HEK293 (cell line): Measurements from ENCODE around the gene SF3A1.

ENCODE experiments used
- GLI4 ChIP-seq: fragments of 450-650 bp; formaldehyde crosslinking; IDR thresholded peaks from 2 replicates; pipeline ENCODE4 v1.5.1; 2016; ENCODE audit warnings: missing biosample characterization, missing genetic modification characterization
- KLF10 ChIP-seq: fragments of 450-650 bp; IDR thresholded peaks from 2 replicates; pipeline ENCODE4 v1.5.1; 2018; ENCODE audit warnings: missing biosample characterization, mild to moderate bottlenecking, missing genetic modification characterization
- KLF16 ChIP-seq: fragments of 450-650 bp; formaldehyde crosslinking; IDR thresholded peaks from 2 replicates; pipeline ENCODE4 v1.5.1; 2017; ENCODE audit warnings: missing biosample characterization, missing genetic modification characterization
- KLF8 ChIP-seq: fragments of 450-650 bp; formaldehyde crosslinking; IDR thresholded peaks from 2 replicates; pipeline ENCODE4 v1.5.1; 2016; ENCODE audit warnings: missing biosample characterization, missing genetic modification characterization
- KLF9 ChIP-seq: fragments of 450-650 bp; formaldehyde crosslinking; IDR thresholded peaks from 2 replicates; pipeline ENCODE4 v1.5.1; 2016; ENCODE audit warnings: missing biosample characterization, missing genetic modification characterization, low read depth
- PBX3 ChIP-seq: sonication (generic); formaldehyde crosslinking; IDR thresholded peaks from 2 replicates; pipeline ENCODE4 v1.8.1; 2022; ENCODE audit warnings: mild to moderate bottlenecking, moderate library complexity, missing genetic modification reagents
- RBAK ChIP-seq: fragments of 450-650 bp; formaldehyde crosslinking; IDR thresholded peaks from 2 replicates; pipeline ENCODE4 v1.5.1; 2016; ENCODE audit warnings: missing biosample characterization, missing genetic modification characterization
- REPIN1 ChIP-seq: fragments of 450-650 bp; formaldehyde crosslinking; IDR thresholded peaks from 2 replicates; pipeline ENCODE4 v1.5.1; 2017; ENCODE audit warnings: missing biosample characterization, missing genetic modification characterization, low read depth
- SETDB1 ChIP-seq: IDR thresholded peaks from one replicate; pipeline ENCODE4 v1.6.1; 2017; ENCODE audit warnings: mild to moderate bottlenecking, low read length, moderate library complexity, mixed read lengths; ENCODE audit not compliant: insufficient read length
- TRIM28 ChIP-seq: IDR thresholded peaks from 2 replicates; pipeline ENCODE4 v1.6.1; 2011; ENCODE audit warnings: low read length, control low read depth, borderline replicate concordance
- ZBTB20 ChIP-seq: fragments of 450-650 bp; formaldehyde crosslinking; IDR thresholded peaks from 2 replicates; pipeline ENCODE4 v1.5.1; 2016; ENCODE audit warnings: missing biosample characterization, missing genetic modification characterization
- ZBTB6 ChIP-seq: fragments of 450-650 bp; formaldehyde crosslinking; IDR thresholded peaks from 2 replicates; pipeline ENCODE4 v1.5.1; 2017; ENCODE audit warnings: missing biosample characterization, missing genetic modification characterization
- ZNF114 ChIP-seq: fragments of 450-650 bp; formaldehyde crosslinking; IDR thresholded peaks from 2 replicates; pipeline ENCODE4 v1.5.0; 2017; ENCODE audit warnings: missing biosample characterization, missing genetic modification characterization
- ZNF157 ChIP-seq: fragments of 450-650 bp; formaldehyde crosslinking; IDR thresholded peaks from 2 replicates; pipeline ENCODE4 v1.5.1; 2016; ENCODE audit warnings: missing biosample characterization, missing genetic modification characterization
- ZNF2 ChIP-seq: fragments of 450-650 bp; formaldehyde crosslinking; IDR thresholded peaks from 2 replicates; pipeline ENCODE4 v1.5.1; 2016; ENCODE audit warnings: missing biosample characterization, missing genetic modification characterization
- ZNF391 ChIP-seq: fragments of 450-650 bp; formaldehyde crosslinking; IDR thresholded peaks from 2 replicates; pipeline ENCODE4 v1.5.1; 2016; ENCODE audit warnings: low read depth, missing biosample characterization, missing genetic modification characterization, borderline replicate concordance
- ZNF398 ChIP-seq: fragments of 450-650 bp; formaldehyde crosslinking; IDR thresholded peaks from 2 replicates; pipeline ENCODE4 v1.5.1; 2017; ENCODE audit warnings: missing biosample characterization, missing genetic modification characterization
- ZNF423 ChIP-seq: fragments of 450-650 bp; formaldehyde crosslinking; IDR thresholded peaks from 2 replicates; pipeline ENCODE4 v1.5.1; 2016; ENCODE audit warnings: missing biosample characterization, missing genetic modification characterization
- ZNF433 ChIP-seq: fragments of 450-650 bp; formaldehyde crosslinking; IDR thresholded peaks from 2 replicates; pipeline ENCODE4 v1.5.1; 2016; ENCODE audit warnings: missing biosample characterization, missing genetic modification characterization, low read depth
- ZNF530 ChIP-seq: fragments of 450-650 bp; formaldehyde crosslinking; IDR thresholded peaks from 2 replicates; pipeline ENCODE4 v1.5.1; 2016; ENCODE audit warnings: low read depth, missing biosample characterization, missing genetic modification characterization
- ZNF560 ChIP-seq: fragments of 450-650 bp; formaldehyde crosslinking; IDR thresholded peaks from 2 replicates; pipeline ENCODE4 v1.5.1; 2017; ENCODE audit warnings: missing biosample characterization, missing genetic modification characterization, borderline replicate concordance
- ZNF624 ChIP-seq: fragments of 450-650 bp; formaldehyde crosslinking; IDR thresholded peaks from 2 replicates; pipeline ENCODE4 v1.5.1; 2017; ENCODE audit warnings: missing biosample characterization, missing genetic modification characterization
- ZNF658 ChIP-seq: fragments of 450-650 bp; formaldehyde crosslinking; IDR thresholded peaks from 2 replicates; pipeline ENCODE4; 2016; ENCODE audit warnings: missing biosample characterization, missing genetic modification characterization
- ZNF777 ChIP-seq: fragments of 450-650 bp; formaldehyde crosslinking; IDR thresholded peaks from 2 replicates; pipeline ENCODE4 v1.5.1; 2017; ENCODE audit warnings: missing biosample characterization, missing genetic modification characterization, borderline replicate concordance
- ZNF785 ChIP-seq: fragments of 450-650 bp; formaldehyde crosslinking; IDR thresholded peaks from 2 replicates; pipeline ENCODE4 v1.5.1; 2016; ENCODE audit warnings: missing biosample characterization, missing genetic modification characterization
- ZNF792 ChIP-seq: fragments of 450-650 bp; formaldehyde crosslinking; IDR thresholded peaks from 2 replicates; pipeline ENCODE4 v1.5.1; 2016; ENCODE audit warnings: missing biosample characterization, missing genetic modification characterization
- ZSCAN23 ChIP-seq: fragments of 450-650 bp; formaldehyde crosslinking; IDR thresholded peaks from 2 replicates; pipeline ENCODE4 v1.5.1; 2016; ENCODE audit warnings: missing biosample characterization, missing genetic modification characterization
- TF ChIP-seq, protein P1 (sequence below): fragments of 450-650 bp; formaldehyde crosslinking; conservative IDR thresholded peaks from 2 replicates; pipeline ENCODE4 v1.5.1; 2016; ENCODE audit warnings: low read depth, missing biosample characterization, missing genetic modification characterization
- TF ChIP-seq, protein P2 (sequence below): fragments of 450-650 bp; formaldehyde crosslinking; IDR thresholded peaks from 2 replicates; pipeline ENCODE4 v1.5.1; 2016; ENCODE audit warnings: missing biosample characterization, missing genetic modification characterization
- TF ChIP-seq, protein P3 (sequence below): fragments of 450-650 bp; formaldehyde crosslinking; IDR thresholded peaks from 2 replicates; pipeline ENCODE4 v1.5.1; 2017; ENCODE audit warnings: missing biosample characterization, missing genetic modification characterization

The SF3A1 gene

DNA sequence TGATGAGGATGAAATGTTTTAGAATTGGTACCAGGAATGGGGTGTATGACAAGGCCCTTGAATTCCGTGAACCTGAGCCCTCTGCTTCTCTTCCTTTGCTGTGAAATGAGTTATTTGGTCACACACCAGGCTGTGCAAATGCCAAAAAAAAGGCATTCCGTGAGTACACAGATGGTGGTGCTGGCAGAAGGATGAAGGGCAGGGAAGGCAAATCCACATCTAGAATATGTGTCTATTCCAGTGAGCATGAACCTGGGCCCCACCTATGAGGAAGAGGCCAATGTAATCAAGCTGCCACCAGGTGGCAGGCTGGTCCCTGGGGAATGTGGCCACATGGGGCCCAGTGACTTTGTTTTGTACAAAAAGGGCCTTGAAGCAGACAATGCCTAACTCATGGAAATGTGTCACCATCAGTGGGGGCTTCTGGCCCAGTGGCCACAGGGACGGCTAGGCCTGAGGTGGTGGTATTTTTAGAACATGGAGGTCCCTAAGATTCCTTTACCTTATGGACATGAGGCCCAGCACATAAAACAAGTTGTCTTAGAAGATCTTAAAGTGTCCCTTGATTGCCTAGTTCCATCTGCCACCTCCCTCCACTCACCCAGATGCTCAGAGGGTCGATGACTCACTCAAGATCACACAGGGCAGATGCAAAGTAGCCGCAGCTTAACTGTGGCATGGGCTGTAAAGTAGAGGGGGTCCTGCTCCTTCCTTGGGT lies 34.4 kb upstream of the SF3A1 start (continued):
- TF ChIP-seq ZNF398 (tag by site-specific recombination) (no peak), PBX3 (CRISPR knock-in tag) (no peak), ZNF530 (no peak), KLF10 (tag by site-specific recombination) (no peak), KLF8 (tag by site-specific recombination) (no peak), ZNF391 (tag by site-specific recombination) (no peak), ZNF777 (no peak), KLF9 (tag by site-specific recombination) (no peak), RBAK (tag by site-specific recombination) (no peak), TRIM28 (peak; percentile 53; the same call in 1 of the 2 replicates), KLF16 (tag by site-specific recombination) (no peak), ZBTB6 (tag by site-specific recombination) (no peak), ZNF560 (tag by site-specific recombination) (no peak), ZNF423 (no peak), REPIN1 (tag by site-specific recombination) (no peak), ZNF2 (tag by site-specific recombination) (no peak), ZNF785 (tag by site-specific recombination) (no peak), ZNF624 (tag by site-specific recombination) (no peak), ZNF157 (tag by site-specific recombination) (no peak), ZSCAN23 (tag by site-specific recombination) (no peak), ZBTB20 (tag by site-specific recombination) (no peak), ZNF114 (no peak), ZNF792 (tag by site-specific recombination) (no peak), GLI4 (tag by site-specific recombination) (no peak), ZNF433 (tag by site-specific recombination) (no peak), ZNF658 (tag by site-specific recombination) (no peak), SETDB1 (peak; percentile 77)
- TF ChIP-seq, protein P1, sequence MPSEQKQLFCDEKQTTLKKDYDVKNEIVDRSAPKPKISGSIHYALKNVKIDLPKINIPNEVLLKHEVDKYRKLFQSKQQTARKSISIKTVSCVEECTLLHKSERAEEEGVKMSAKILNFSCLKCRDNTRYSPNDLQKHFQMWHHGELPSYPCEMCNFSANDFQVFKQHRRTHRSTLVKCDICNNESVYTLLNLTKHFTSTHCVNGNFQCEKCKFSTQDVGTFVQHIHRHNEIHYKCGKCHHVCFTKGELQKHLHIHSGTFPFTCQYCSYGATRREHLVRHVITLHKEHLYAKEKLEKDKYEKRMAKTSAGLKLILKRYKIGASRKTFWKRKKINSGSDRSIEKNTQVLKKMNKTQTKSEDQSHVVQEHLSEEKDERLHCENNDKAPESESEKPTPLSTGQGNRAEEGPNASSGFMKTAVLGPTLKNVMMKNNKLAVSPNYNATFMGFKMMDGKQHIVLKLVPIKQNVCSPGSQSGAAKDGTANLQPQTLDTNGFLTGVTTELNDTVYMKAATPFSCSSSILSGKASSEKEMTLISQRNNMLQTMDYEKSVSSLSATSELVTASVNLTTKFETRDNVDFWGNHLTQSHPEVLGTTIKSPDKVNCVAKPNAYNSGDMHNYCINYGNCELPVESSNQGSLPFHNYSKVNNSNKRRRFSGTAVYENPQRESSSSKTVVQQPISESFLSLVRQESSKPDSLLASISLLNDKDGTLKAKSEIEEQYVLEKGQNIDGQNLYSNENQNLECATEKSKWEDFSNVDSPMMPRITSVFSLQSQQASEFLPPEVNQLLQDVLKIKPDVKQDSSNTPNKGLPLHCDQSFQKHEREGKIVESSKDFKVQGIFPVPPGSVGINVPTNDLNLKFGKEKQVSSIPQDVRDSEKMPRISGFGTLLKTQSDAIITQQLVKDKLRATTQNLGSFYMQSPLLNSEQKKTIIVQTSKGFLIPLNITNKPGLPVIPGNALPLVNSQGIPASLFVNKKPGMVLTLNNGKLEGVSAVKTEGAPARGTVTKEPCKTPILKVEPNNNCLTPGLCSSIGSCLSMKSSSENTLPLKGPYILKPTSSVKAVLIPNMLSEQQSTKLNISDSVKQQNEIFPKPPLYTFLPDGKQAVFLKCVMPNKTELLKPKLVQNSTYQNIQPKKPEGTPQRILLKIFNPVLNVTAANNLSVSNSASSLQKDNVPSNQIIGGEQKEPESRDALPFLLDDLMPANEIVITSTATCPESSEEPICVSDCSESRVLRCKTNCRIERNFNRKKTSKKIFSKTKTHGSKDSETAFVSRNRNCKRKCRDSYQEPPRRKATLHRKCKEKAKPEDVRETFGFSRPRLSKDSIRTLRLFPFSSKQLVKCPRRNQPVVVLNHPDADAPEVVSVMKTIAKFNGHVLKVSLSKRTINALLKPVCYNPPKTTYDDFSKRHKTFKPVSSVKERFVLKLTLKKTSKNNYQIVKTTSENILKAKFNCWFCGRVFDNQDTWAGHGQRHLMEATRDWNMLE: no peak
- TF ChIP-seq, protein P2, sequence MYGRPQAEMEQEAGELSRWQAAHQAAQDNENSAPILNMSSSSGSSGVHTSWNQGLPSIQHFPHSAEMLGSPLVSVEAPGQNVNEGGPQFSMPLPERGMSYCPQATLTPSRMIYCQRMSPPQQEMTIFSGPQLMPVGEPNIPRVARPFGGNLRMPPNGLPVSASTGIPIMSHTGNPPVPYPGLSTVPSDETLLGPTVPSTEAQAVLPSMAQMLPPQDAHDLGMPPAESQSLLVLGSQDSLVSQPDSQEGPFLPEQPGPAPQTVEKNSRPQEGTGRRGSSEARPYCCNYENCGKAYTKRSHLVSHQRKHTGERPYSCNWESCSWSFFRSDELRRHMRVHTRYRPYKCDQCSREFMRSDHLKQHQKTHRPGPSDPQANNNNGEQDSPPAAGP: 0 out of 2 replicates have a peak, but pooled peaks have one; percentile 14
- TF ChIP-seq, protein P3, sequence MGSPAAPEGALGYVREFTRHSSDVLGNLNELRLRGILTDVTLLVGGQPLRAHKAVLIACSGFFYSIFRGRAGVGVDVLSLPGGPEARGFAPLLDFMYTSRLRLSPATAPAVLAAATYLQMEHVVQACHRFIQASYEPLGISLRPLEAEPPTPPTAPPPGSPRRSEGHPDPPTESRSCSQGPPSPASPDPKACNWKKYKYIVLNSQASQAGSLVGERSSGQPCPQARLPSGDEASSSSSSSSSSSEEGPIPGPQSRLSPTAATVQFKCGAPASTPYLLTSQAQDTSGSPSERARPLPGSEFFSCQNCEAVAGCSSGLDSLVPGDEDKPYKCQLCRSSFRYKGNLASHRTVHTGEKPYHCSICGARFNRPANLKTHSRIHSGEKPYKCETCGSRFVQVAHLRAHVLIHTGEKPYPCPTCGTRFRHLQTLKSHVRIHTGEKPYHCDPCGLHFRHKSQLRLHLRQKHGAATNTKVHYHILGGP (tag by site-specific recombination): no peak
